Measurements from ENCODE around the gene SLAMF7. TPM values are rescaled to one million over a fixed set of nuclear protein-coding genes. Genes with fewer than 3 reads are reported as not detected.
"Not testable (repeated sequence)": the region's sequence is repeated elsewhere in the genome, so short reads cannot be mapped to it uniquely, and the experiment has no call there.

SLAMF7 gene
- total RNA-seq, 1 experiment from 2014 or later, result not detected

DNA sequence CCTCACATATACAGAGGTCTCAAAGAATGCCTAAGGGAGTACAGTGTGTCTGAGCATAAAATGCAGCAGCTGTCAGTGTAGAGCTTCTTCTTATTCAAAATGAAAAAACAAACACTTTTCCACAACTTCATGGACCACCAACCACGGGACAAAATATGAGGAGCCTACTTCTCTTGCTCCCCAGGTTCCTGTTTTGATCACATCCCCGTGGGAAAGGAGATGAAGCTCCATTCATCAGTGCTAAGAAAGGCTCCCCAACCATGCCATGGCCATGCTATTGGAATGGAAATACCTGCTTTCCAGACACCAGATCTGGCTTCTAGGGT, 27.8 kb upstream of the SLAMF7 start:
- TF ChIP-seq, protein P1, sequence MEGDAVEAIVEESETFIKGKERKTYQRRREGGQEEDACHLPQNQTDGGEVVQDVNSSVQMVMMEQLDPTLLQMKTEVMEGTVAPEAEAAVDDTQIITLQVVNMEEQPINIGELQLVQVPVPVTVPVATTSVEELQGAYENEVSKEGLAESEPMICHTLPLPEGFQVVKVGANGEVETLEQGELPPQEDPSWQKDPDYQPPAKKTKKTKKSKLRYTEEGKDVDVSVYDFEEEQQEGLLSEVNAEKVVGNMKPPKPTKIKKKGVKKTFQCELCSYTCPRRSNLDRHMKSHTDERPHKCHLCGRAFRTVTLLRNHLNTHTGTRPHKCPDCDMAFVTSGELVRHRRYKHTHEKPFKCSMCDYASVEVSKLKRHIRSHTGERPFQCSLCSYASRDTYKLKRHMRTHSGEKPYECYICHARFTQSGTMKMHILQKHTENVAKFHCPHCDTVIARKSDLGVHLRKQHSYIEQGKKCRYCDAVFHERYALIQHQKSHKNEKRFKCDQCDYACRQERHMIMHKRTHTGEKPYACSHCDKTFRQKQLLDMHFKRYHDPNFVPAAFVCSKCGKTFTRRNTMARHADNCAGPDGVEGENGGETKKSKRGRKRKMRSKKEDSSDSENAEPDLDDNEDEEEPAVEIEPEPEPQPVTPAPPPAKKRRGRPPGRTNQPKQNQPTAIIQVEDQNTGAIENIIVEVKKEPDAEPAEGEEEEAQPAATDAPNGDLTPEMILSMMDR (IDR thresholded peaks at IDR 0.05; ENCODE audit: insufficient read depth in 1 of 2, low read depth in 1 of 2, low read length in 1 of 2, severe bottlenecking in 1 of 2, unreplicated experiment in 1 of 2), result no peak
- H3K4me3 ChIP-seq (ENCODE audit: low read depth, low read length), result no peak overlapping the region
- H3K27me3 Mint-ChIP-seq (ENCODE audit: insufficient read depth, unreplicated experiment), result peaks cover 3% of the 10 kb centered on the region
- intact Hi-C loops (cut with micrococcal nuclease; ENCODE audit: unreplicated experiment), result no loop called here
- no TSS peak for BruUV-seq (replicated peaks)
- no peaks in the 10 kb centered on the region for H3K9me3 ChIP-seq
- no peaks in the 10 kb centered on the region for H3K4me1 ChIP-seq
- ChIA-PET CTCF (no interaction called here), POLR2A (no interaction called here)
- no peaks in the 10 kb centered on the region for H3K4me1 Mint-ChIP-seq (ENCODE audit: low read depth, unreplicated experiment)
- H3K4me3 Mint-ChIP-seq (ENCODE audit: unreplicated experiment), result no peak overlapping the region
- no peaks in the 10 kb centered on the region for H3K36me3 Mint-ChIP-seq (ENCODE audit: insufficient read depth, unreplicated experiment)
- H3K27ac Mint-ChIP-seq (ENCODE audit: unreplicated experiment), result no peak overlapping the region
- no peak for DNase-seq
- H3K27me3 ChIP-seq (replicated peaks; ENCODE audit: control insufficient read depth, insufficient read depth, low read length), result no peaks in the 10 kb centered on the region; the same call in 1 of the 2 replicates
- H3K36me3 ChIP-seq (ENCODE audit: control insufficient read depth, insufficient read depth, low read length), result no peaks in the 10 kb centered on the region
- no peaks in the 10 kb centered on the region for H3K9me3 Mint-ChIP-seq (ENCODE audit: unreplicated experiment)

DNA sequence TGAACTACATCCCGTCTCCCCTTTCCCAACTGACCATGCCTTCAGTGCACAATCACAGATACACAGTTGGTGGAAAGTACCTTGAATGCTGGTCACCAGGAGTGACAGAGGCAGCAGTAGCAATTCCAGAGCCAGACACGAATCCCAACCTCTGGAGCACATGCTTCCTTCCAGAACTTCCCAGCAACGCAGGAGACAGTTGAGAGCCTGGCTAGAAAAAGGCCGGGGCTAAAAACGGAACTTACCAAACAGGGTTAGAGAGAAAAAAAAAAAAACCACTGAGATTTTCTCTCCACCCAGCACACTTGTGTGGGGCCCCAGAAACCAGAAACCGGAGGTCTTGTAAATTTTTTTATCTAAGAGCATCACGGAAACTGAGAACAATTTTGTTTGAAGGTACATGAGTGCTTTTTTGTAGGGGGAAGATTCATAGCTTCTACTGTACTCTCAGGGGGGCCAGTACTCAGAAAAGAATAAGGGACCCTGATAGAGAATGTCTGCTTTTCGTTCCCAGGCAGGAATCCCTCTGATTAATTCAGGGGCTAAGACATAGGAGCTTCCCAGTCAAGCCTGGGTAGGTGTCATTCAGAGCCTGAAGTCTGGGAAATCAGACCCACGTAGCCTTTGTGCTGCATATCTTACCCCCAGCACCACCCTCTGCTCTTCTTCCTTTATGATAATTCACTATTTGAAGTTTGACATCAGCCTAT, 27.3 kb upstream of the SLAMF7 start, which contains the start of gene CD48:
TSS of gene CD48 (minus strand) at position 221 of the 710 bp plus-strand sequence. CDS start at position 162, 59 bp downstream.
- Histone ChIP-seq H3K4me1 (no peaks in the 10 kb centered on the region), H3K36me3 (ENCODE audit: control insufficient read depth, insufficient read depth, low read length) (no peaks in the 10 kb centered on the region), H3K9me3 (no peaks in the 10 kb centered on the region), H3K27me3 (replicated peaks; ENCODE audit: control insufficient read depth, insufficient read depth, low read length) (no peaks in the 10 kb centered on the region; the same call in 1 of the 2 replicates), H3K4me3 (ENCODE audit: low read depth, low read length) (no peak within 1 kb of the TSS)
- Mint-ChIP-seq H3K9me3 (ENCODE audit: unreplicated experiment) (no peaks in the 10 kb centered on the region), H3K4me1 (ENCODE audit: low read depth, unreplicated experiment) (no peaks in the 10 kb centered on the region), H3K27me3 (ENCODE audit: insufficient read depth, unreplicated experiment) (peaks cover 3% of the 10 kb centered on the region), H3K4me3 (ENCODE audit: unreplicated experiment) (no peak within 1 kb of the TSS), H3K36me3 (ENCODE audit: insufficient read depth, unreplicated experiment) (no peaks in the 10 kb centered on the region), H3K27ac (ENCODE audit: unreplicated experiment) (no peak within 1 kb of the TSS)
- no peak for DNase-seq
- intact Hi-C loops (cut with micrococcal nuclease; ENCODE audit: unreplicated experiment), result no loop called here
- POLR2A ChIA-PET, result no interaction called here
- BruUV-seq (replicated peaks), result no TSS peak
- CTCF ChIA-PET, result no interaction called here
- TF ChIP-seq, protein P1 (IDR thresholded peaks at IDR 0.05; ENCODE audit: insufficient read depth in 1 of 2, low read depth in 1 of 2, low read length in 1 of 2, severe bottlenecking in 1 of 2, unreplicated experiment in 1 of 2), result no peak

DNA sequence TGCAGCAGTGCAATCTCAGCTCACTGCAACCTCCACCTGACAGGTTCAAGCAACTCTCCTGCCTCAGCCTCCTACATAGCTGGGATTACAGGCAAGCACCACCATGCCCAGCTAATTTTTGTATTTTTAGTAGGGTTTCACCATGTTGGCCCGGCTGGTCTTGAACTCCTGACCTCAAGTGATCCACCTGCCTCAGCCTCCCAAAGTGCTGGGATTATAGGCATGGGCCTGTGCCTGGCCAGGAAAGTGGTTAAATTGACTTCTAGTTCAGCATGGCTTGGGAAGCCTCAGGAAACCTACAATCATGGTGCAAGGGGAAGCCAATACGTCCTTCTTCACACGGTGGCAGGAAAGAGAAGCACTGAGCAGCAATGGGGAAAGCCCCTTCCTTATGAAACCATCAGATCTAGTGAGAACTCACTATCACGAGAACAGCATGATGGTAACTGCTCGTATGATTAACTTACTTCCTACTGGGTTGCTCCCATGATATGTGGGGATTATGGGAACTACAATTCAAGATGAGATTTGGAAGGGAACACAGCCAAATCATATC, 26.4 kb upstream of the SLAMF7 start:
- H3K27me3 ChIP-seq (replicated peaks; ENCODE audit: control insufficient read depth, insufficient read depth, low read length); H3K9me3 Mint-ChIP-seq (ENCODE audit: unreplicated experiment); H3K36me3 Mint-ChIP-seq (ENCODE audit: insufficient read depth, unreplicated experiment); H3K4me1 ChIP-seq; H3K4me3 ChIP-seq (ENCODE audit: low read depth, low read length); BruUV-seq (replicated peaks); H3K4me1 Mint-ChIP-seq (ENCODE audit: low read depth, unreplicated experiment); POLR2A ChIA-PET; H3K9me3 ChIP-seq; H3K27me3 Mint-ChIP-seq (ENCODE audit: insufficient read depth, unreplicated experiment); DNase-seq; H3K27ac Mint-ChIP-seq (ENCODE audit: unreplicated experiment); H3K36me3 ChIP-seq (ENCODE audit: control insufficient read depth, insufficient read depth, low read length); intact Hi-C loops (cut with micrococcal nuclease; ENCODE audit: unreplicated experiment); H3K4me3 Mint-ChIP-seq (ENCODE audit: unreplicated experiment); CTCF ChIA-PET: not testable (repeated sequence)

Data from Caco-2 (cell line).